HEK293 (cell line): Measurements from ENCODE around the gene MRPS16.

Experiments used
- CTCF ChIA-PET: fragments of 350-600 bp; formaldehyde crosslinking; extraction: SDS; loops from one replicate; lab custom pipeline; 2021; ENCODE audit warnings: antibody characterized with exemption; lab: Yijun Ruan, JAX
- POLR2A ChIA-PET: fragments of 300-600 bp; formaldehyde crosslinking; extraction: SDS; loops from one replicate; lab custom pipeline; 2020; ENCODE audit warnings: antibody characterized with exemption, inconsistent platforms; lab: Yijun Ruan, JAX
- H3K27ac ChIP-seq: fragments of 200-500 bp; sonication (Bioruptor generic); 2 replicates; pipeline ENCODE4 v1.5.1; 2014; ENCODE audit warnings: low read depth, low read length, control low read depth, inconsistent platforms; ENCODE audit errors: extremely low read depth
- H3K36me3 ChIP-seq, 2 experiments: fragments of 200-500 bp in 1 of 2; sonication (Bioruptor generic) in 1 of 2; 1 replicate in 1 of 2; 2 replicates in 1 of 2; pipeline ENCODE4 v1.5.1; 2014 to 2017; ENCODE audit warnings: inconsistent platforms in 2 of 2, low read length in 2 of 2; ENCODE audit not compliant: control insufficient read depth in 2 of 2, insufficient read depth in 1 of 2
- H3K4me1 ChIP-seq: fragments of 200-500 bp; sonication (Bioruptor generic); 2 replicates; pipeline ENCODE4 v1.5.1; 2014; ENCODE audit warnings: mild to moderate bottlenecking, low read length, inconsistent platforms; ENCODE audit not compliant: control insufficient read depth, insufficient read depth
- H3K4me3 ChIP-seq: 2 replicates; pipeline ENCODE4 v1.5.1; 2011; ENCODE audit warnings: low read depth, mild to moderate bottlenecking, control low read depth, low read length, moderate library complexity
- H3K9me3 ChIP-seq: fragments of 200-500 bp; sonication (Bioruptor generic); 2 replicates; pipeline ENCODE4 v1.5.1; 2014; ENCODE audit warnings: low read depth, low read length, inconsistent platforms; ENCODE audit not compliant: control insufficient read depth, insufficient read depth
- BCL11A ChIP-seq: fragments of 450-650 bp; formaldehyde crosslinking; IDR thresholded peaks from 2 replicates; pipeline ENCODE4 v1.5.1; 2016; ENCODE audit warnings: low read depth, missing biosample characterization, missing genetic modification characterization
- BCL11B ChIP-seq: fragments of 450-650 bp; formaldehyde crosslinking; IDR thresholded peaks from 2 replicates; pipeline ENCODE4 v1.5.1; 2016; ENCODE audit warnings: low read depth, missing biosample characterization, missing genetic modification characterization
- BCL6B ChIP-seq: fragments of 450-650 bp; formaldehyde crosslinking; IDR thresholded peaks from 2 replicates; pipeline ENCODE4 v1.5.1; 2017; ENCODE audit warnings: missing biosample characterization, missing genetic modification characterization
- GLI4 ChIP-seq: fragments of 450-650 bp; formaldehyde crosslinking; IDR thresholded peaks from 2 replicates; pipeline ENCODE4 v1.5.1; 2016; ENCODE audit warnings: missing biosample characterization, missing genetic modification characterization
- MEIS1 ChIP-seq: sonication (generic); formaldehyde crosslinking; IDR thresholded peaks from 2 replicates; pipeline ENCODE4 v1.8.1; 2022; ENCODE audit warnings: missing genetic modification reagents, mild to moderate bottlenecking, borderline replicate concordance
- MYNN ChIP-seq: fragments of 450-650 bp; formaldehyde crosslinking; IDR thresholded peaks from 2 replicates; pipeline ENCODE4 v1.5.1; 2016; ENCODE audit warnings: missing biosample characterization, missing genetic modification characterization, borderline replicate concordance
- TRIM28 ChIP-seq: IDR thresholded peaks from 2 replicates; pipeline ENCODE4 v1.6.1; 2011; ENCODE audit warnings: low read length, control low read depth, borderline replicate concordance
- YY2 ChIP-seq: fragments of 450-650 bp; formaldehyde crosslinking; IDR thresholded peaks from 2 replicates; pipeline ENCODE4 v1.5.1; 2016; ENCODE audit warnings: missing biosample characterization, missing genetic modification characterization
- ZNF121 ChIP-seq: fragments of 450-650 bp; formaldehyde crosslinking; IDR thresholded peaks from 2 replicates; pipeline ENCODE4 v1.5.1; 2016; ENCODE audit warnings: missing biosample characterization, missing genetic modification characterization
- ZNF138 ChIP-seq: fragments of 450-650 bp; formaldehyde crosslinking; IDR thresholded peaks from 2 replicates; pipeline ENCODE4 v1.5.1; 2016; ENCODE audit warnings: missing biosample characterization, missing genetic modification characterization, borderline replicate concordance
- ZNF16 ChIP-seq: fragments of 450-650 bp; formaldehyde crosslinking; IDR thresholded peaks from 2 replicates; pipeline ENCODE4 v1.5.1; 2016; ENCODE audit warnings: low read depth, missing biosample characterization, missing genetic modification characterization
- ZNF354C ChIP-seq: fragments of 450-650 bp; formaldehyde crosslinking; IDR thresholded peaks from 2 replicates; pipeline ENCODE4 v1.5.1; 2016; ENCODE audit warnings: missing biosample characterization, missing genetic modification characterization, low read depth, borderline replicate concordance
- ZNF423 ChIP-seq: fragments of 450-650 bp; formaldehyde crosslinking; IDR thresholded peaks from 2 replicates; pipeline ENCODE4 v1.5.1; 2016; ENCODE audit warnings: missing biosample characterization, missing genetic modification characterization
- ZNF501 ChIP-seq: fragments of 450-650 bp; formaldehyde crosslinking; IDR thresholded peaks from 2 replicates; pipeline ENCODE4 v1.5.1; 2016; ENCODE audit warnings: missing biosample characterization, missing genetic modification characterization
- ZNF654 ChIP-seq: fragments of 450-650 bp; formaldehyde crosslinking; IDR thresholded peaks from 2 replicates; pipeline ENCODE4 v1.5.1; 2016; ENCODE audit warnings: low read depth, missing biosample characterization, missing genetic modification characterization
- ZNF670 ChIP-seq: fragments of 450-650 bp; formaldehyde crosslinking; IDR thresholded peaks from 2 replicates; pipeline ENCODE4 v1.5.1; 2016; ENCODE audit warnings: missing biosample characterization, missing genetic modification characterization, low read depth
- TF ChIP-seq, protein P1 (sequence below): sonication (generic); formaldehyde crosslinking; IDR thresholded peaks from 2 replicates; pipeline ENCODE4 v1.8.1; 2022; ENCODE audit warnings: mild to moderate bottlenecking, moderate library complexity, missing genetic modification reagents
- TF ChIP-seq, protein P2 (sequence below): fragments of 450-650 bp; formaldehyde crosslinking; IDR thresholded peaks from 2 replicates; pipeline ENCODE4 v1.5.1; 2017; ENCODE audit warnings: missing biosample characterization, missing genetic modification characterization

Gene MRPS16

GRCh38 chr10:73211106-73211811 lies 41.2 kb downstream of the MRPS16 start (continued):
- TF ChIP-seq BCL6B (no peak), MEIS1 (CRISPR knock-in tag) (no peak)

DNA sequence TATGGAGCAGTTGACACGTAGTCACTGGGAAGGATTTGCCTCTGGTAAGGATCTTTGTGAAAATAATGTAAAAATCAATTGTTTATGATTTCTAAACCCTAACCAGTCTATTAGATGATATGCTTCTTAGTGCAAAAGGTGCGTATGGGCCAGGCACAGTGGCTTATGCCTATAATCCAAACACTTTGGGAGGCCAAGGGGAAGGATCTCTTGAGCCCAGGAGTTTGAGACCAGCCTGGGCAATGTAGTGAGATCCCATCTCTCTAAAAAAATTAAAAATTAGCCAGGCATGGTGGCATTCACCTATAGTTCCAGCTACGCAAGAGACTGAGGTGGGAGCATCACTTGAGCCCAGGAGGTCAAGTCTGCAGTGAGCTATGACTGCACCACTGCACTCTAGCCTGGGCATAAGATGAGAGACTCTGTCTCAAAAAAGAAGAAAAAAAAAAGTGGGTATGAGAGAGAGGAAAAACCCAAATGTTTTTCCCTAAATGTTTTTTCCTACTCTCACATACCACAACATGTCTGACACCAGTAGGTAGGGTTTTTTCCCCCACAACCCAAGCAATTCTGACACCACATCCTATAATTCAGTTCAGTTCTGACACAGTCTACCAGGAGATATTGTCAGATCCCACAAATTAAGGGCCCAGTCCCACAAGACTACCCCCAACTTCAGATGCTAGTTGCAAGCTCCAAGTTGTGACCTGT lies 41.9 kb downstream of the MRPS16 start:
- POLR2A ChIA-PET = no interaction called here

DNA sequence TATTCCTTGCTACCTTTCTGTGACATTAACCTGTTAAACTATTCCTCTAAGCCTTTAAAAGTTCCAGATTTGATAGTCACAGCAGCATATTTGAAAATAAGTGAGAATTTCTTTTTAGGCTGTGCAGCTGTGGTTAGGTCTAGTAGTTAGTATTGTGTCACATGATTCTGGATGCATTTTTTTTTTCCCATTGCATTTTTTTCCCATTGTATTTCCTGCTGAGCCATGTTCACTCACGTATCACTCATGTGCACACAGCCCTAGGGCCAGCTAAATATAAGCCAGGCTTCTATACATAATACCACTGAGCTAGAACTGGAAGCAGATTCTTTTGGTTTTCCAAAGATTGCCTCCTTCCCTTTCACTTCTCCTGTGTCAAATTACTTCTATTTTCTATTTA lies 42.7 kb downstream of the MRPS16 start:
- Histone ChIP-seq H3K36me3 (peaks cover 0 to 26% of the 10 kb centered on the region in 2 experiments; a peak in 1 of 3 replicates), H3K4me3 (no peak overlapping the region), H3K4me1 (no peaks in the 10 kb centered on the region), H3K9me3 (no peaks in the 10 kb centered on the region), H3K27ac (no peak overlapping the region)
- ChIA-PET POLR2A (no interaction called here), CTCF (interaction anchor here (1.3 kb wide), 1 partner anchor 9 kb away, joined by 3 read pairs; no protein-coding TSS in a partner anchor)
- TF ChIP-seq ZNF138 (tag by site-specific recombination) (no peak), MYNN (no peak)

More for the DNA sequence above, 41.9 kb downstream of the MRPS16 start:
- Histone ChIP-seq H3K36me3 (peaks cover 0 to 26% of the 10 kb centered on the region in 2 experiments; a peak in 1 of 3 replicates), H3K27ac (no peak overlapping the region), H3K4me1 (no peaks in the 10 kb centered on the region), H3K4me3 (no peak overlapping the region), H3K9me3 (no peaks in the 10 kb centered on the region)
- TF ChIP-seq ZNF121 (tag by site-specific recombination) = 0 out of 2 replicates have a peak, but pooled peaks have one; percentile 40
- TF ChIP-seq BCL6B = no peak
- CTCF ChIA-PET = interaction anchor here (0.6 to 1.3 kb wide), 2 partner anchors 8 to 52 kb away, joined by 3 read pairs; no protein-coding TSS in a partner anchor

- POLR2A ChIA-PET = interaction anchor here (1.1 kb wide), 1 partner anchor 39 kb away, joined by 3 read pairs; the partner anchor contains the start of gene DNAJC9
- Histone ChIP-seq H3K4me3 (no peak overlapping the region), H3K4me1 (no peaks in the 10 kb centered on the region), H3K36me3 (peaks cover 0 to 29% of the 10 kb centered on the region in 2 experiments; a peak in 1 of 3 replicates), H3K9me3 (no peaks in the 10 kb centered on the region), H3K27ac (no peak overlapping the region)
- TF ChIP-seq ZNF670 (tag by site-specific recombination) = no peak
- TF ChIP-seq TRIM28 = no peak
- no peak for TF ChIP-seq BCL11A
- no peak for TF ChIP-seq YY2
- no peak for TF ChIP-seq ZNF354C
- TF ChIP-seq ZNF423 = no peak
- TF ChIP-seq ZNF16 (tag by site-specific recombination) = no peak
- TF ChIP-seq, protein P1, sequence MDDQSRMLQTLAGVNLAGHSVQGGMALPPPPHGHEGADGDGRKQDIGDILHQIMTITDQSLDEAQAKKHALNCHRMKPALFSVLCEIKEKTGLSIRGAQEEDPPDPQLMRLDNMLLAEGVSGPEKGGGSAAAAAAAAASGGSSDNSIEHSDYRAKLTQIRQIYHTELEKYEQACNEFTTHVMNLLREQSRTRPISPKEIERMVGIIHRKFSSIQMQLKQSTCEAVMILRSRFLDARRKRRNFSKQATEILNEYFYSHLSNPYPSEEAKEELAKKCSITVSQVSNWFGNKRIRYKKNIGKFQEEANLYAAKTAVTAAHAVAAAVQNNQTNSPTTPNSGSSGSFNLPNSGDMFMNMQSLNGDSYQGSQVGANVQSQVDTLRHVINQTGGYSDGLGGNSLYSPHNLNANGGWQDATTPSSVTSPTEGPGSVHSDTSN (CRISPR knock-in tag) = no peak
- TF ChIP-seq ZNF501 = no peak
- TF ChIP-seq, protein P2, sequence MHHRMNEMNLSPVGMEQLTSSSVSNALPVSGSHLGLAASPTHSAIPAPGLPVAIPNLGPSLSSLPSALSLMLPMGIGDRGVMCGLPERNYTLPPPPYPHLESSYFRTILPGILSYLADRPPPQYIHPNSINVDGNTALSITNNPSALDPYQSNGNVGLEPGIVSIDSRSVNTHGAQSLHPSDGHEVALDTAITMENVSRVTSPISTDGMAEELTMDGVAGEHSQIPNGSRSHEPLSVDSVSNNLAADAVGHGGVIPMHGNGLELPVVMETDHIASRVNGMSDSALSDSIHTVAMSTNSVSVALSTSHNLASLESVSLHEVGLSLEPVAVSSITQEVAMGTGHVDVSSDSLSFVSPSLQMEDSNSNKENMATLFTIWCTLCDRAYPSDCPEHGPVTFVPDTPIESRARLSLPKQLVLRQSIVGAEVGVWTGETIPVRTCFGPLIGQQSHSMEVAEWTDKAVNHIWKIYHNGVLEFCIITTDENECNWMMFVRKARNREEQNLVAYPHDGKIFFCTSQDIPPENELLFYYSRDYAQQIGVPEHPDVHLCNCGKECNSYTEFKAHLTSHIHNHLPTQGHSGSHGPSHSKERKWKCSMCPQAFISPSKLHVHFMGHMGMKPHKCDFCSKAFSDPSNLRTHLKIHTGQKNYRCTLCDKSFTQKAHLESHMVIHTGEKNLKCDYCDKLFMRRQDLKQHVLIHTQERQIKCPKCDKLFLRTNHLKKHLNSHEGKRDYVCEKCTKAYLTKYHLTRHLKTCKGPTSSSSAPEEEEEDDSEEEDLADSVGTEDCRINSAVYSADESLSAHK (tag by site-specific recombination) = no peak
- TF ChIP-seq GLI4 = no peak
- no peak for TF ChIP-seq BCL11B
- TF ChIP-seq ZNF654 (tag by site-specific recombination) = no peak
- CTCF ChIA-PET = no interaction called here
Measured at GRCh38 chr10:73207883-73208282, 44.6 kb downstream of the MRPS16 start.
